Measurements from ENCODE around the gene SLC22A23. TPM values are rescaled to one million over a fixed set of nuclear protein-coding genes. Genes with fewer than 3 reads are reported as not detected.

The SLC22A23 gene
- total RNA-seq, 2 experiments from 2014 or later, result 0.75 to 0.83 TPM

DNA sequence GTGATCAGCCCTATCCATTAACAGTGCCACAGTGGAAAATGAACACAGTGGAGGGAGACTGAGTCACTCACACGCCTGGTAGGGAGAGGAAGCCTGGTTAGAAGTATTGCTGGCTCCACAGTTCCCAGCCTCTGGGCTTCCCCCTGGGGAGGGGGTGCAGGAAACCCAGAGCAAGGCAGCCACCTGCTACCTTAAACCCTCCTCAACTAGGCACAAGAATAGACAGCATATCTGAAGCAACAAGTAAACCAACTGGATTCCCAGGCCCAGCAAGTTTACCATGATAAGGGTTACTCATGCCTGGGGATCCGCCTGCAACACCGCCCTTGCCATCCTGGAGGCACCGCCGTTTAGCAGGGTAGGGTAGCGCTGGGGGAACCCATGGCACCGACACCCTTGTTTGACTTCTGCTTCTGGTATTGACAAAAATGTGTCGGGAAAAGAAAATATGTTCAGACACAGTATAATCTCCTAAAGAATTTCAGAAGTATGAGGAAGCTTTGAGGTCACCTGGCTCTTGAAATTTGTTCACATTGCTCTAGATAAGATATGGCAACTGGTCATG, 38.3 kb downstream of the SLC22A23 start:
- Mint-ChIP-seq H3K9me3 (no peaks in the 10 kb centered on the region), H3K27me3 (peaks cover 6% of the 10 kb centered on the region), H3K27ac (no peak overlapping the region), H3K4me1 (peaks cover 4% of the 10 kb centered on the region), H3K36me3 (ENCODE audit: low read depth) (no peaks in the 10 kb centered on the region), H3K4me3 (no peak overlapping the region)
- POLR2A ChIA-PET, result no interaction called here
- CTCF ChIA-PET, result no interaction called here
- no peak for DNase-seq

- Mint-ChIP-seq H3K9me3 (no peaks in the 10 kb centered on the region), H3K27me3 (peaks cover 3% of the 10 kb centered on the region), H3K4me1 (peaks cover 4% of the 10 kb centered on the region), H3K27ac (no peak overlapping the region), H3K36me3 (ENCODE audit: low read depth) (no peaks in the 10 kb centered on the region), H3K4me3 (no peak overlapping the region)
- CTCF ChIA-PET, result no interaction called here
- POLR2A ChIA-PET, result no interaction called here
- DNase-seq, result no peak
Measured at GRCh38 chr6:3417473-3417872, 39.4 kb downstream of the SLC22A23 start.

DNA sequence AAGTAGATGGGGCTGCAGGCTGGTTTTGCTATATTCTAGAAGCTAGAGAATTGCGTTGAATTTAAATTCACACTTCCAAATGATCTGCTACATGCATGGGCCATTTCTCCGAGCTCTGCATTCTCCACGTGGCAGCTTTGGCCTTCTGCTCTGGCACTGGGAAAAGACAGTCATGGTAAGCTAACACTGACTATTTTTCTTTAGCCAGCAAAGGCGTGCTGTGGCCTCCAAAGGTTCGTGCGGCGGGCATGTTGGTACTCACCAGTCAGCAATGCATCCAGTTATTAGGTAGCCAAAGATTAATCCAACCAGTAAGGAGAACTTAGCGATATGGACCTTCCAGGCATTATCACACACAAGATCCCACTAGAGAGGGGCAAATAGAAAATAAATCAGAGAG, 41.4 kb downstream of the SLC22A23 start:
- H3K27ac Mint-ChIP-seq, result no peak overlapping the region

DNA sequence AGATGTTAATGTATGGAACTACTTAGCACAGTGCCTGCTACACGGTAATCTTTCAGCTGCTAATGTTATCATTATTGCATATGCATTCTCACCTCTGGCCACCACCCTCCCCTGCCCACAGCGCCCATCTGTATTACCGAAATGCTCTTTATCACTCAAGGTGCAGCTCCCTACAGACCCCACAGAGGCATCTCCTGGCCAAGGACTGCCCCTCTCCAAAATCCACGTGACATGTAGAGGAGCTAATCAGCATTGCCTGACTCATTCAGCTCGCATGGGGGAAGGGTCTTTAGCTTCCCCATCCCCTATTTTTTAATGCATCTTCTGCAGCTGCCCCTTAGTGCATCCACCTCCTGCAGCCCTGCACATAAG, 41.8 kb downstream of the SLC22A23 start:
- ChIA-PET POLR2A (no interaction called here), CTCF (no interaction called here)
- Mint-ChIP-seq H3K9me3 (no peaks in the 10 kb centered on the region), H3K27ac (no peak overlapping the region), H3K4me1 (peaks cover 4% of the 10 kb centered on the region), H3K27me3 (peaks cover 3% of the 10 kb centered on the region), H3K36me3 (ENCODE audit: low read depth) (no peaks in the 10 kb centered on the region), H3K4me3 (no peak overlapping the region)
- no peak for DNase-seq

More for the DNA sequence above, 41.4 kb downstream of the SLC22A23 start:
- H3K4me3 Mint-ChIP-seq, result no peak overlapping the region
- H3K4me1 Mint-ChIP-seq, result peaks cover 4% of the 10 kb centered on the region
- POLR2A ChIA-PET, result no interaction called here
- DNase-seq, result no peak
- H3K9me3 Mint-ChIP-seq, result no peaks in the 10 kb centered on the region
- H3K36me3 Mint-ChIP-seq (ENCODE audit: low read depth), result no peaks in the 10 kb centered on the region
- CTCF ChIA-PET, result no interaction called here
- H3K27me3 Mint-ChIP-seq, result peaks cover 3% of the 10 kb centered on the region

DNA sequence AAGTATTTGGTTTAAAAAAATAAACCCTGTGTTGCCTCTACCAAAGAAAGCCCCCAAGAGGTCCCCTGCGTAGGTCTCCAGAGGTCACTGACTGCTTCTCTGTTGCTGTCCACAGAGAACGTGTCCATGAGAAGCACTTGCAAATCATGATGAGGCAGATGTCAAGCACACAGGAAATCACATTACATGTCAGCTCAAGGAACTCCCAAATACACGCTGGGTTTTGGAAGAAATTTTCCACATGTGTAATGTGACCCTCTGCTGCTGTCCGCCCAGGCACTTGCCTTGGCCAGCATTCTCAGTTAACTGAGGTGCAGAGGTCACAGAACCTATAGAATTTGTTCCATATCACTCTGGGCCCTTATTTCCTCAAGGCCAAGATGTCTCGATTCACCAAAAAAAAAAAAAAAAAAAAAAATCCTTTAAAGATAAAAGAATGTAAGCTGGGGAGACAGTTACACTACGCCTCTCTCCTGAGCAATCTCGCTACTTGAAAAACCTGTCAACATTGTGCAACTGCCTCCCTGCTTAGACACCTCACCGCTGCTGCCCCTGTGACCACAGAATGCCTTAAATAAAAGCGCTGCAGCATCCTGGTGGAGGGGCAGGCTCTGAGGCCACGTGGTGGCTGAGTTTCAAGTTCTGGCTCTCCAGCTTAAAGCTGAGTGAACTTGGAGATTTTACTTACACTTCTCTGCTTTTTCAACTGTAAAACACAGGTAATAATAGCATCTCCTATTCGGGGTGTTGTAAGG, 42.3 kb downstream of the SLC22A23 start:
- Mint-ChIP-seq H3K9me3 (no peaks in the 10 kb centered on the region), H3K4me3 (no peak overlapping the region), H3K36me3 (ENCODE audit: low read depth) (no peaks in the 10 kb centered on the region), H3K4me1 (peaks cover 4% of the 10 kb centered on the region), H3K27ac (no peak overlapping the region), H3K27me3 (no peaks in the 10 kb centered on the region)
- ChIA-PET CTCF (no interaction called here), POLR2A (no interaction called here)
- DNase-seq, result peak; percentile 20

- DNase-seq, result no peak
- Mint-ChIP-seq H3K27ac (no peak overlapping the region), H3K4me3 (no peak overlapping the region), H3K4me1 (peaks cover 4% of the 10 kb centered on the region), H3K9me3 (no peaks in the 10 kb centered on the region), H3K27me3 (no peaks in the 10 kb centered on the region), H3K36me3 (ENCODE audit: low read depth) (no peaks in the 10 kb centered on the region)
- ChIA-PET POLR2A (no interaction called here), CTCF (no interaction called here)
Measured at GRCh38 chr6:3413592-3413991, 43.3 kb downstream of the SLC22A23 start.

GRCh38 chr6:3412779-3413500, 43.9 kb downstream of the SLC22A23 start:
- POLR2A ChIA-PET, result no interaction called here
- no peaks in the 10 kb centered on the region for H3K36me3 Mint-ChIP-seq (ENCODE audit: low read depth)
- H3K27me3 Mint-ChIP-seq, result no peaks in the 10 kb centered on the region
- no peak overlapping the region for H3K27ac Mint-ChIP-seq
- CTCF ChIA-PET, result no interaction called here
- no peak for DNase-seq
- H3K9me3 Mint-ChIP-seq, result no peaks in the 10 kb centered on the region
- peaks cover 4% of the 10 kb centered on the region for H3K4me1 Mint-ChIP-seq
- H3K4me3 Mint-ChIP-seq, result no peak overlapping the region

DNA sequence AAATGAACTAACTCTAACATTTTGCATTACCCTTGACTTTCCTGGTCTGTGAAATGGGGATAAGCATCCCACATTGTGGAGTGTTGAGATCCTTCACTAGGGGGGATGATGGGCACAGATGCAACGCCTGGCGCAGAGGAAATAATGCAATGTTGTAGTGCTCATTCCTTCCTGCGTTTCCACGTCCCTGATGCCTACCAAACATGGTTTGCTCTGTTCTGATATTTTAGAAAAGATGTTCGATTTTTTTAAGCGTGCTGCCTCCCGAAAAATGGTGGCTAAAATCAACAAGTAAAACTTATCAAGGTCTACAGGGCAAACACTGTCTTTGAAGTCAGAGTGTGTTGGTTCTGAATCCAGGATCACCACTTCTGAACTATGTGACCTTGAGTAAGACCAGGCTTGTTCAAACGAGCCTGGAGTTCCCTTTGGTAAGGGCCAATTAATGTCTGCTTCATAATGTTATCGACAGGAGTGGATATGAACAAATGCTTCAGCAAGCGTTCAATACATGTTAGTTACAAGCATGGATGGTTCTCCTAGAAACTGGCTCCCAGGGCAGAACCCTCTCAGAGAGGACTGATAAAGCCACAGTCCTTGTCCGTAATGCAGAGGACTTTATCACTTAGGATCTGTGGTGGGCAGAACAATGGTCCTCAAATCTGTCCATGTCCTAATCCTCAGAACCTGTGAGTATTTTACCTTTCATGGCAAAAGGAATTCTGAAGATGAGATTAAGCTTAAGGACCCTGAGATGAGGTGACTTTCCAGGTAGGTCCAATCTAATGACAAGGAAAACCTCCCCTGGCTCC, 44.7 kb downstream of the SLC22A23 start:
- H3K27ac Mint-ChIP-seq, result no peak overlapping the region
- POLR2A ChIA-PET, result no interaction called here

GRCh38 chr6:3410385-3411360, 46.2 kb downstream of the SLC22A23 start:
- Mint-ChIP-seq H3K4me3 (no peak overlapping the region), H3K36me3 (ENCODE audit: low read depth) (no peaks in the 10 kb centered on the region), H3K9me3 (no peaks in the 10 kb centered on the region), H3K27me3 (no peaks in the 10 kb centered on the region), H3K4me1 (peaks cover 4% of the 10 kb centered on the region), H3K27ac (no peak overlapping the region)
- DNase-seq, result peak; percentile 51
- POLR2A ChIA-PET, result no interaction called here
- CTCF ChIA-PET, result interaction anchor here (0.9 to 1.7 kb wide), 5 partner anchors 9 to 321 kb away, joined by 3 to 11 read pairs (median 4); no protein-coding TSS in a partner anchor

More for the DNA sequence above, 44.7 kb downstream of the SLC22A23 start:
- H3K4me3 Mint-ChIP-seq, result no peak overlapping the region
- H3K4me1 Mint-ChIP-seq, result peaks cover 4% of the 10 kb centered on the region
- no peak for DNase-seq
- H3K27me3 Mint-ChIP-seq, result no peaks in the 10 kb centered on the region
- no peaks in the 10 kb centered on the region for H3K9me3 Mint-ChIP-seq
- no peaks in the 10 kb centered on the region for H3K36me3 Mint-ChIP-seq (ENCODE audit: low read depth)
- CTCF ChIA-PET, result interaction anchor here (1.7 kb wide), 2 partner anchors 8 to 48 kb away, joined by 4 to 6 read pairs; no protein-coding TSS in a partner anchor

GRCh38 chr6:3409699-3410384, 47.0 kb downstream of the SLC22A23 start:
- ChIA-PET POLR2A (no interaction called here), CTCF (interaction anchor here (0.9 to 1.7 kb wide), 6 partner anchors 10 to 322 kb away, joined by 3 to 11 read pairs (median 4); no protein-coding TSS in a partner anchor)
- Mint-ChIP-seq H3K27me3 (no peaks in the 10 kb centered on the region), H3K27ac (no peak overlapping the region), H3K36me3 (ENCODE audit: low read depth) (no peaks in the 10 kb centered on the region), H3K4me1 (peaks cover 2% of the 10 kb centered on the region), H3K9me3 (no peaks in the 10 kb centered on the region), H3K4me3 (no peak overlapping the region)
- DNase-seq, result no peak

- DNase-seq, result no peak
- Mint-ChIP-seq H3K9me3 (no peaks in the 10 kb centered on the region), H3K27me3 (no peaks in the 10 kb centered on the region), H3K36me3 (ENCODE audit: low read depth) (no peaks in the 10 kb centered on the region), H3K4me3 (no peak overlapping the region), H3K4me1 (no peaks in the 10 kb centered on the region), H3K27ac (no peak overlapping the region)
- POLR2A ChIA-PET, result no interaction called here
- CTCF ChIA-PET, result interaction anchor here (1.5 kb wide), 1 partner anchor 323 kb away, joined by 4 read pairs; no protein-coding TSS in a partner anchor
Measured at GRCh38 chr6:3408665-3409064, 48.2 kb downstream of the SLC22A23 start.

GRCh38 chr6:3407840-3408239, 49.0 kb downstream of the SLC22A23 start:
- no peaks in the 10 kb centered on the region for H3K4me1 Mint-ChIP-seq
- no peak for DNase-seq
- no peak overlapping the region for H3K4me3 Mint-ChIP-seq
- no peaks in the 10 kb centered on the region for H3K27me3 Mint-ChIP-seq
- H3K27ac Mint-ChIP-seq, result no peak overlapping the region
- H3K36me3 Mint-ChIP-seq (ENCODE audit: low read depth), result no peaks in the 10 kb centered on the region
- ChIA-PET CTCF (no interaction called here), POLR2A (no interaction called here)
- H3K9me3 Mint-ChIP-seq, result no peaks in the 10 kb centered on the region
